ENCODE data around the gene ERLIN1. TPM values are rescaled to one million over a fixed set of nuclear protein-coding genes. Genes with fewer than 3 reads are reported as not detected.

The ERLIN1 gene
- total RNA-seq, 1 donor from 2014 or later: 35.7 TPM

DNA sequence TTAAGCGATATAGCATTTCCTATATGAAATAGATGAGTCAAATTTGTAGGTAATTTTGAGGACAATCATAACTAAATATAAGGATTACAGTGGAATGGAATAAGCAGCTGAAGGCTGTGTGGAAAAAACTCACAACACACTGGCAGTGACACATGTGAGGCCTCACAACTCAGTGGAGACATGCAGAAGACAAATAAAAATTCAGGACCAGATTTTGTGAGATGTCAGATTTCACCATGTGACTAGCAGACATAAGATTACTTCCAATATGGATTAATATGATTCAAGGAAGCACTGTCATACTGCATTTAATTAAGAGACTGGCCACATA is 17.6 kb downstream of the ERLIN1 start:
- Histone ChIP-seq H3F3A (ENCODE audit: low read depth) (no peaks in the 10 kb centered on the region), H4K20me1 (ENCODE audit: low read depth) (no peaks in the 10 kb centered on the region), H3K36me3 (peaks cover 9% of the 10 kb centered on the region), H3K27me3 (no peaks in the 10 kb centered on the region), H3K4me2 (no peak overlapping the region), H3K9me3 (ENCODE audit: low read depth) (no peaks in the 10 kb centered on the region), H3K9ac (no peak overlapping the region), H3K4me3 (no peak overlapping the region), H3K79me2 (ENCODE audit: low read depth) (no peaks in the 10 kb centered on the region), H3K4me1 (no peaks in the 10 kb centered on the region), H3K27ac (no peak overlapping the region), H2AFZ (replicated peaks) (no peak overlapping the region)
- Mint-ChIP-seq H3K9me3 (peaks cover 4% of the 10 kb centered on the region), H3K4me3 (no peak overlapping the region), H3K27me3 (ENCODE audit: insufficient read depth, low read depth) (no peaks in the 10 kb centered on the region), H3K27ac (no peak overlapping the region), H3K4me1 (no peaks in the 10 kb centered on the region), H3K36me3 (peaks cover 21% of the 10 kb centered on the region)
- TF ChIP-seq EZH2phosphoT487 (IDR thresholded peaks at IDR 0.05) (no peak), EZH2 (IDR thresholded peaks at IDR 0.05) (no peak)
- TF ChIP-seq, protein P1, sequence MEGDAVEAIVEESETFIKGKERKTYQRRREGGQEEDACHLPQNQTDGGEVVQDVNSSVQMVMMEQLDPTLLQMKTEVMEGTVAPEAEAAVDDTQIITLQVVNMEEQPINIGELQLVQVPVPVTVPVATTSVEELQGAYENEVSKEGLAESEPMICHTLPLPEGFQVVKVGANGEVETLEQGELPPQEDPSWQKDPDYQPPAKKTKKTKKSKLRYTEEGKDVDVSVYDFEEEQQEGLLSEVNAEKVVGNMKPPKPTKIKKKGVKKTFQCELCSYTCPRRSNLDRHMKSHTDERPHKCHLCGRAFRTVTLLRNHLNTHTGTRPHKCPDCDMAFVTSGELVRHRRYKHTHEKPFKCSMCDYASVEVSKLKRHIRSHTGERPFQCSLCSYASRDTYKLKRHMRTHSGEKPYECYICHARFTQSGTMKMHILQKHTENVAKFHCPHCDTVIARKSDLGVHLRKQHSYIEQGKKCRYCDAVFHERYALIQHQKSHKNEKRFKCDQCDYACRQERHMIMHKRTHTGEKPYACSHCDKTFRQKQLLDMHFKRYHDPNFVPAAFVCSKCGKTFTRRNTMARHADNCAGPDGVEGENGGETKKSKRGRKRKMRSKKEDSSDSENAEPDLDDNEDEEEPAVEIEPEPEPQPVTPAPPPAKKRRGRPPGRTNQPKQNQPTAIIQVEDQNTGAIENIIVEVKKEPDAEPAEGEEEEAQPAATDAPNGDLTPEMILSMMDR (IDR thresholded peaks at IDR 0.05): no peak
- no peak for DNase-seq (ENCODE audit: low spot score)

DNA sequence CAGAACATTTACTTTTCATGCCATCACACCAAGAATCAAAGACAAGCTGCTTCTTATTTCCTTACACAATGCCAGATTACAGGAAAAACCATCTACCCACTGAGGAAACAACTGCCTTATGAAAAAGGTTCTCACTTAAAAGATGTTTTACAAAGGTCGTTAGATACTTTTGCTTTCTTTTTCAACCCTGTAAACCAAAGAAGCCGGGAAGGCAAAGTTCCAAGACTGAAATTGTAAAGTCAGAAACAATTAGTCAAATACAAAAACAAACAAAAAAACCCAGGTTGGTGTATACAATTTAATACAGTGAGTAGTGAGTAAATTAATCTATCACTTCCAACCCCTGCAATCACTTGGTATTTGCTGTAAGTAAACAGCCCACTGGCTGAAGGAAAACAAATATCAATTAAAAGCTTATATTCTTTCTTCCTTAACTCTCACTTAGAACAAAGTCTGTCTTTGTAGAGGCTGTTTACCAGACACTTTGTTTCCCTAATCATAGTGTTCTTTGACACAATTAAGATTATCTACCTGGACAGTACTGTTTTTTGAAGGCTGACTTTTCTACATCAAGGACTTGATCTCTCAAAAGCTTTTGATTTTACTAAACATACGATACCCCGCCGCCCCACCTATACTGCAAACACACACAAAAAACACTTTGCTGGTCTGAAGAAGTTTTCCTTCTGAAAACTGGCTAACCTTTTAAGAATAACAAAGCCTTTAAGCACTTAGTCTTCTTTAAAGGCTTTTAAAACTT is 18.1 kb downstream of the ERLIN1 start:
- Mint-ChIP-seq H3K9me3 (peaks cover 2% of the 10 kb centered on the region), H3K27me3 (ENCODE audit: insufficient read depth, low read depth) (no peaks in the 10 kb centered on the region), H3K27ac (no peak overlapping the region), H3K4me1 (no peaks in the 10 kb centered on the region), H3K36me3 (peaks cover 21% of the 10 kb centered on the region), H3K4me3 (no peak overlapping the region)
- H2AFZ ChIP-seq (replicated peaks): no peak overlapping the region
- no peak overlapping the region for H3K4me3 ChIP-seq
- TF ChIP-seq EZH2phosphoT487 (IDR thresholded peaks at IDR 0.05): no peak
- TF ChIP-seq EZH2 (IDR thresholded peaks at IDR 0.05): no peak
- TF ChIP-seq, protein P1 (IDR thresholded peaks at IDR 0.05): no peak
- no peaks in the 10 kb centered on the region for H4K20me1 ChIP-seq (ENCODE audit: low read depth)
- H3K79me2 ChIP-seq (ENCODE audit: low read depth): no peaks in the 10 kb centered on the region
- DNase-seq (ENCODE audit: low spot score): no peak
- no peak overlapping the region for H3K9ac ChIP-seq
- no peaks in the 10 kb centered on the region for H3K9me3 ChIP-seq (ENCODE audit: low read depth)
- H3K4me1 ChIP-seq: no peaks in the 10 kb centered on the region
- peaks cover 9% of the 10 kb centered on the region for H3K36me3 ChIP-seq
- no peak overlapping the region for H3K27ac ChIP-seq
- no peaks in the 10 kb centered on the region for H3F3A ChIP-seq (ENCODE audit: low read depth)
- H3K4me2 ChIP-seq: no peak overlapping the region
- H3K27me3 ChIP-seq: no peaks in the 10 kb centered on the region

DNA sequence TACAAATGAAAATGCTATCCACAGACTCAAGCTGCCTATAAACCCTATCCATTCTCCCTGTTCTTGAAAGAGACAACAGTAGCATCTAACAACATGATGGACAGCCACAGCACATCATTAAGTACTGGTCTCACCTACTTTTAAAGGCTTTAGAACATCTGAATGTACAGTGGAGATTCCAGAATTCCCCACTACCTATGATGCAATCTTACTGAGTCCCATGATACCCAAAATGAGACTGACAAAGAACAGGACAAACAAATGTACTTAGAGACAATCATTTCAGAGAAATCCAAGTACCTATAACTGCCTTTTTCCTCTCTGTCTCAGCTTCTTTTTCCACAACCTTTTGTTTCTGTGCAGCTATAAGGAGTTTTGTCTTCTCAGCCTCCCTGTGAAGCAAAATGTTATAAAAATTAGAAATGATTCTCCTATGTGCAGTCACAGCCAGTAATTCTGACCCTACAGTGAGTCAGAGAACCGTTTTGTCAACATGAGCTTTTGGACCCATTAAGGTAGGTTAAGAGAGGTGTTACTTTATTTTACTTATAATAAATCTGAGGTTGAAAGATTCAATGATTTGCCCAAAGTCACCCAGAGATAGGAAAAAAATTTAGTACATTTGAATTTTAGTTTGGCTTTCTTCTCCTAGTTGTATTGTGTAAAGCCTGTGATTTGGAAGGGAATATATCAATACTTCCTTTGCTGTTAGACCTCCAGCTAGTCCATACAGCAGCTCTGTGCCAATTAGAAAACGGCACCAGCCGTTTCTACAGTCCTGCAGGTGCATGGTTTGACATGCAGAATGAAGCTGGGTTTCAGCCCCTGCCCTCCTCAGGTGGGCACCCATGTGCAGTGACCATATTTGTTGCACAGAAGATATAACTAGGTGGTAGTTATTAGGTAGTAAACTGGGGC is 21.9 kb downstream of the ERLIN1 start:
- no peak overlapping the region for H3K4me3 ChIP-seq
- peaks cover 8% of the 10 kb centered on the region for H3K79me2 ChIP-seq (ENCODE audit: low read depth)
- no peaks in the 10 kb centered on the region for H3F3A ChIP-seq (ENCODE audit: low read depth)
- H2AFZ ChIP-seq (replicated peaks): no peak overlapping the region
- H4K20me1 ChIP-seq (ENCODE audit: low read depth): no peaks in the 10 kb centered on the region
- H3K4me1 Mint-ChIP-seq: no peaks in the 10 kb centered on the region
- H3K36me3 Mint-ChIP-seq: peaks cover 13% of the 10 kb centered on the region
- H3K4me3 Mint-ChIP-seq: no peak overlapping the region
- TF ChIP-seq, protein P1 (IDR thresholded peaks at IDR 0.05): no peak
- no peak for TF ChIP-seq EZH2 (IDR thresholded peaks at IDR 0.05)
- no peak overlapping the region for H3K9ac ChIP-seq
- H3K27me3 ChIP-seq: no peaks in the 10 kb centered on the region
- no peak for DNase-seq (ENCODE audit: low spot score)
- no peaks in the 10 kb centered on the region for H3K27me3 Mint-ChIP-seq (ENCODE audit: insufficient read depth, low read depth)
- H3K4me1 ChIP-seq: no peaks in the 10 kb centered on the region
- no peaks in the 10 kb centered on the region for H3K9me3 ChIP-seq (ENCODE audit: low read depth)
- no peak overlapping the region for H3K4me2 ChIP-seq
- H3K27ac Mint-ChIP-seq: no peak overlapping the region
- H3K36me3 ChIP-seq: peaks cover 8% of the 10 kb centered on the region
- no peak overlapping the region for H3K27ac ChIP-seq
- no peaks in the 10 kb centered on the region for H3K9me3 Mint-ChIP-seq

Measured in neural progenitor cell (in vitro differentiated cells).